Activated CD4-positive, alpha-beta T cell treated with anti-CD3 and anti-CD28 coated beads, Interleukin-10, Interleukin-2, amounts not matched to agents 100 ng/mL and 50 ng/mL, durations not matched to agents 16 hours and 8 hours (primary cell): ENCODE data around the gene KSR1.
"Not testable (repeated sequence)": the region's sequence is repeated elsewhere in the genome, so short reads cannot be mapped to it uniquely, and the experiment has no call there.

Experiments
- DNase-seq: peaks from one replicate; pipeline ENCODE4 v3.0.0-alpha.2; 2020

The KSR1 gene

DNA sequence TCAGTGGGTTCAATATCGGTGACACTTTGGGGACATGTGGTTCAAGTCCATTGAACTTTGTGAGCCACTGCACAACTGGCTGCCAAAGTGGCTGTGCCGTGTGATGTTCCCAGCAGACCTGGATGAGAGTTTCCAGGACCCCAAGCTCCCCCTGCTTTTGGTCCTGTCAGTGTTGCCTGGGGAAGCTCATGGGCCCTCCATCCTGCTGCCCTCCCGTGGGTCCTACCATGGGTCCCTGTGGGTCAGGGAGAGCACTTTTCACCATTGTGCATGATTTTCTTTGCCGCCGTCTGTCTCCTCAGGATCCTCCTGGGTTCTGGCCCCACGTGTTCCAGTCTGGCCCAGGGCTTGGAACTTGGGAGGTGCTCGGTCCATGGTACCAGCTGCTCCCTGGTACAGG lies 212.9 kb downstream of the KSR1 start:
- DNase-seq, result no peak

GRCh38 chr17:27669850-27670249 lies 213.6 kb downstream of the KSR1 start:
- no peak for DNase-seq

- no peak for DNase-seq
These were observed 214.7 kb downstream of the KSR1 start for GRCh38 chr17:27670791-27671590.

- DNase-seq, result no peak
These were observed 215.3 kb downstream of the KSR1 start for GRCh38 chr17:27671591-27671910.

GRCh38 chr17:27671977-27672480 lies 215.8 kb downstream of the KSR1 start:
- DNase-seq, result not testable (repeated sequence)

DNA sequence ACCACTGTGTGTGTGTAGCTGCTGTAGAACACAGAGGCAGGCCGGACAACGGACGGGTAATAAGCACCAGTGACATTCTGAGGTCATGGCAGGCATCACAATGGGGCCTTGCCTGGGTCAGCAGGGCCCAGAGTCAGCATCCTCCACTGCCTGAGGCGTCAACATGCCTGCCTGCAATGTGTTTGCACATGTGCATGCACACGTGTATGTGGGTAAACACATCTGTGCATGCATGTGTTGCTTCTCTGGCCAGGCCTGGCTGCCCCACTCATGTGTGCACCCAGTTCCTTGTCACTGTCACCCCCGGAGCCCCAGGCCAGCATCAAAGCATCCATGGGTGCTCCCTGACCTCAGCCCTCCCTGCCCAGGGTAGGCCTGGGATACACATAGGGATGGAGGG lies 218.1 kb downstream of the KSR1 start:
- DNase-seq, result no peak
